DOHH2 (cell line): ENCODE measurements around the gene PIAS1.

Experiments used
- CTCF ChIP-seq: fragments of 200-600 bp; sonication (generic); IDR thresholded peaks from one replicate; pipeline ENCODE4 v1.5.1; 2014; ENCODE audit warnings: antibody characterized with exemption, mild to moderate bottlenecking, low read depth, low read length; ENCODE audit not compliant: poor library complexity, severe bottlenecking
- EZH2phosphoT487 ChIP-seq: fragments of 200-600 bp; sonication (generic); IDR thresholded peaks from 2 replicates; pipeline ENCODE4 v1.6.1; 2017; ENCODE audit warnings: borderline replicate concordance, mild to moderate bottlenecking, antibody characterized with exemption, low read length, moderate library complexity, mixed read lengths

- TF ChIP-seq CTCF (no peak), EZH2phosphoT487 (no peak)
Measured at GRCh38 chr15:68091743-68092142, 37.6 kb downstream of the PIAS1 start.
